HepG2 (cell line): ENCODE measurements around the gene YIPF3. TPM values are rescaled to one million over a fixed set of nuclear protein-coding genes. Genes with fewer than 3 reads are reported as not detected.
A peak's percentile ranks its signal among the peaks of the same experiment; 100 is the strongest.

Source experiments
- CTCF ChIP-seq: sonication (generic); formaldehyde crosslinking; IDR thresholded peaks from 2 replicates; pipeline ENCODE4 v1.5.0; 2020; ENCODE audit warnings: mild to moderate bottlenecking, missing genetic modification reagents, moderate library complexity
- GPBP1L1 ChIP-seq: sonication (generic); formaldehyde crosslinking; IDR thresholded peaks from 2 replicates; pipeline ENCODE4 v1.5.0; 2020; ENCODE audit warnings: mild to moderate bottlenecking, missing genetic modification reagents
- HNF4A ChIP-seq: sonication (generic); formaldehyde crosslinking; IDR thresholded peaks from 2 replicates; pipeline ENCODE4 v1.4.0; 2020; ENCODE audit warnings: missing genetic modification reagents
- IRF2 ChIP-seq: IDR thresholded peaks from 2 replicates; pipeline ENCODE4 v1.6.1; 2018; ENCODE audit warnings: missing genetic modification reagents, missing compliant biosample characterization
- ISL2 ChIP-seq: sonication (generic); formaldehyde crosslinking; IDR thresholded peaks from 2 replicates; pipeline ENCODE4 v1.5.0; 2020; ENCODE audit warnings: missing genetic modification reagents
- JARID2 ChIP-seq: sonication (generic); formaldehyde crosslinking; IDR thresholded peaks from 2 replicates; pipeline ENCODE4 v1.8.1; 2023; ENCODE audit warnings: missing genetic modification reagents, inconsistent platforms; ENCODE audit not compliant: insufficient replicate concordance
- MEF2D ChIP-seq: sonication (generic); formaldehyde crosslinking; IDR thresholded peaks from 2 replicates; pipeline ENCODE4 v1.5.1; 2020; ENCODE audit warnings: mild to moderate bottlenecking, missing genetic modification reagents
- PAF1 ChIP-seq: IDR thresholded peaks from 2 replicates; pipeline ENCODE4 v1.6.1; 2016; ENCODE audit warnings: missing genetic modification reagents, missing compliant biosample characterization
- POLR2A ChIP-seq, 2 experiments: IDR thresholded peaks; 2 replicates each; pipeline ENCODE4 v1.6.1; 2011; ENCODE audit warnings: low read depth in 2 of 2, low read length in 2 of 2, mild to moderate bottlenecking in 1 of 2, moderate library complexity in 1 of 2; ENCODE audit not compliant: insufficient read depth in 1 of 2
- RNF2 ChIP-seq: fragments of 450-650 bp; conservative IDR thresholded peaks from 2 replicates; pipeline ENCODE4 v1.6.1; 2016; ENCODE audit warnings: low read depth
- SIN3A ChIP-seq: IDR thresholded peaks from 2 replicates; pipeline ENCODE4 v1.6.1; 2011; ENCODE audit warnings: low read depth, mild to moderate bottlenecking, control low read depth, low read length, borderline replicate concordance
- SOX13 ChIP-seq, 3 experiments: fragments of 450-650 bp in 1 of 3; sonication (generic) in 1 of 3; formaldehyde crosslinking in 1 of 3; IDR thresholded peaks in 2 of 3; conservative IDR thresholded peaks in 1 of 3; 2 replicates each; pipeline versions ENCODE4 v1.5.0 to v1.6.1; 2016 to 2020; ENCODE audit warnings: antibody characterized with exemption in 1 of 3, mild to moderate bottlenecking in 1 of 3, missing compliant biosample characterization in 1 of 3, missing genetic modification reagents in 1 of 3, moderate library complexity in 1 of 3
- SP5 ChIP-seq: IDR thresholded peaks from 2 replicates; pipeline ENCODE4 v1.6.1; 2016; ENCODE audit warnings: low read depth, borderline replicate concordance
- SPEN ChIP-seq: sonication (generic); formaldehyde crosslinking; IDR thresholded peaks from 2 replicates; pipeline ENCODE4 v1.5.1; 2020; ENCODE audit warnings: low read depth, mild to moderate bottlenecking, missing genetic modification reagents
- THAP9 ChIP-seq: sonication (generic); formaldehyde crosslinking; IDR thresholded peaks from 2 replicates; pipeline ENCODE4; 2020; ENCODE audit warnings: missing genetic modification reagents, mild to moderate bottlenecking, borderline replicate concordance
- ZNF660 ChIP-seq: sonication (generic); formaldehyde crosslinking; IDR thresholded peaks from 2 replicates; pipeline ENCODE4 v1.5.1; 2020; ENCODE audit warnings: mild to moderate bottlenecking, low read depth, missing genetic modification reagents, borderline replicate concordance
- ZNF687 ChIP-seq: sonication (generic); formaldehyde crosslinking; IDR thresholded peaks from 2 replicates; pipeline ENCODE4 v1.5.1; 2020; ENCODE audit warnings: mild to moderate bottlenecking, missing genetic modification reagents, moderate library complexity
- polyA plus RNA-seq, 8 experiments: library from polyadenylated mRNA; depleted of rRNA in 3 of 8; stranded (reverse) in 7 of 8; unstranded in 1 of 8; fragments of >200 nt; fragmentation: Illumina TruSeq in 4 of 8; extraction: Trizol in 4 of 8; gene quantifications; 2 replicates each; pipeline versions ENCODE4 v1.2.1 to v1.2.3, GENCODE V29; 2011 to 2016; ENCODE audit warnings: low read depth in 4 of 8, missing spikeins in 1 of 8, mixed read lengths in 1 of 8; ENCODE audit not compliant: insufficient read depth in 1 of 8
- total RNA-seq, 5 experiments: library from RNA; depleted of rRNA; stranded (reverse); fragments of >200 nt; fragmentation: Illumina TruSeq; extraction: Trizol; gene quantifications; 2 replicates each; pipeline ENCODE4 v1.2.3, GENCODE V29; 2016; ENCODE audit warnings: low read depth in 1 of 5

The YIPF3 gene
- total and polyA plus RNA-seq, 2 of the 13 experiments (the other 11 are each of a cell fraction or from before 2014, with no cell fraction given), result 107 to 206 TPM

GRCh38 chr6:43505718-43506117, 11.0 kb downstream of the YIPF3 start (continued):
- TF ChIP-seq ZNF687 (CRISPR knock-in tag), result peak; percentile 62
- 0 out of 2 replicates have a peak, but pooled peaks have one; percentile 2 for TF ChIP-seq THAP9 (CRISPR knock-in tag)
- no peak for TF ChIP-seq IRF2 (CRISPR knock-in tag)
- TF ChIP-seq MEF2D (CRISPR knock-in tag), result 0 out of 2 replicates have a peak, but pooled peaks have one; percentile 20
- 0 out of 2 replicates have a peak, but pooled peaks have one; percentile 16 for TF ChIP-seq HNF4A (CRISPR knock-in tag)
- TF ChIP-seq RNF2, result no peak
- TF ChIP-seq GPBP1L1 (CRISPR knock-in tag), result no peak
- no peak for TF ChIP-seq ZNF660 (CRISPR knock-in tag)
- no peak for TF ChIP-seq SIN3A
- TF ChIP-seq SP5, result no peak
- no peak for TF ChIP-seq JARID2 (CRISPR knock-in tag)
- 0 out of 2 replicates have a peak, but pooled peaks have one; percentile 33 for TF ChIP-seq SPEN (CRISPR knock-in tag)
- peak; percentile 68 for TF ChIP-seq CTCF (CRISPR knock-in tag)
- TF ChIP-seq SOX13 (IDR thresholded peaks at IDR 0.05), result no peak
- TF ChIP-seq SOX13 (CRISPR knock-in tag; conservative IDR thresholded peaks at IDR 0.05 in 1 of 2, IDR thresholded peaks at IDR 0.05 in 1 of 2), result no peak
- TF ChIP-seq POLR2A (IDR thresholded peaks at IDR 0.05; ENCODE audit: insufficient read depth in 1 of 2, low read depth in 2 of 2, low read length in 2 of 2), result no peak
- TF ChIP-seq PAF1, result no peak
- TF ChIP-seq ISL2 (CRISPR knock-in tag), result no peak
